Adrenal gland (tissue), 5 donors: Measurements from ENCODE around the gene CTDSP2.

ENCODE experiments used
- POLR2A ChIP-seq, 2 donors: fragments of 450-650 bp; IDR thresholded peaks; one replicate each; pipeline ENCODE4 v1.6.1; 2017; ENCODE audit warnings: antibody characterized with exemption in 2 of 2, mild to moderate bottlenecking in 2 of 2, moderate library complexity in 1 of 2
- TF ChIP-seq, protein P1 (sequence below), 6 experiments: fragments of 450-650 bp in 4 of 6; fragments of 200-600 bp in 2 of 6; sonication (generic) in 1 of 6; IDR thresholded peaks; 1 replicate in 5 of 6; 2 replicates in 1 of 6; pipeline versions ENCODE4 v1.5.1 to v1.8.0; 2016 to 2021; ENCODE audit warnings: antibody characterized with exemption in 6 of 6, mild to moderate bottlenecking in 2 of 6, moderate library complexity in 1 of 6
- donor health status: DM: no; HTN: no; CAD: no.

DNA sequence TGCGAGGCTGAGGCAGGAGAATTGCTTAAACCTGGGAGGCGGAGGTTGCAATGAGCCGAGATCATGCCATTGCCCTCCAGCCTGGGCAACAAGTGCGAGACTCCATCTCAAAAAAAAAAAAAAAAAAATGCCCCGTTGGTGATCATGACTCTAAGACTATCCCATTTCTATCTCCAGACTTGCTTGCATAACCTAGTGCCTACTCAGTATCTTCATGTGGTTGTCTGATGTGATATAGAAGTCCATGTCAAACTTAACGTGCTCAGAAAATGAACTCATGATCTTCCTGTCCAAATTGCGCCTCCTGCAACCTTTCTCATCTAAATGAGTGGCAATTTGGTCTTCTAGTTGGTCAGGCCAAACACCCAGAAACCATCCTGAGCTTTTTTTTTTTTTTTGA is 68.6 kb downstream of the CTDSP2 start:
- TF ChIP-seq, protein P1, sequence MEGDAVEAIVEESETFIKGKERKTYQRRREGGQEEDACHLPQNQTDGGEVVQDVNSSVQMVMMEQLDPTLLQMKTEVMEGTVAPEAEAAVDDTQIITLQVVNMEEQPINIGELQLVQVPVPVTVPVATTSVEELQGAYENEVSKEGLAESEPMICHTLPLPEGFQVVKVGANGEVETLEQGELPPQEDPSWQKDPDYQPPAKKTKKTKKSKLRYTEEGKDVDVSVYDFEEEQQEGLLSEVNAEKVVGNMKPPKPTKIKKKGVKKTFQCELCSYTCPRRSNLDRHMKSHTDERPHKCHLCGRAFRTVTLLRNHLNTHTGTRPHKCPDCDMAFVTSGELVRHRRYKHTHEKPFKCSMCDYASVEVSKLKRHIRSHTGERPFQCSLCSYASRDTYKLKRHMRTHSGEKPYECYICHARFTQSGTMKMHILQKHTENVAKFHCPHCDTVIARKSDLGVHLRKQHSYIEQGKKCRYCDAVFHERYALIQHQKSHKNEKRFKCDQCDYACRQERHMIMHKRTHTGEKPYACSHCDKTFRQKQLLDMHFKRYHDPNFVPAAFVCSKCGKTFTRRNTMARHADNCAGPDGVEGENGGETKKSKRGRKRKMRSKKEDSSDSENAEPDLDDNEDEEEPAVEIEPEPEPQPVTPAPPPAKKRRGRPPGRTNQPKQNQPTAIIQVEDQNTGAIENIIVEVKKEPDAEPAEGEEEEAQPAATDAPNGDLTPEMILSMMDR (IDR thresholded peaks at IDR 0.05), result no peak
- no peak for TF ChIP-seq POLR2A (IDR thresholded peaks at IDR 0.05)
